ENCODE data around the gene CUEDC1. TPM values are rescaled to one million over a fixed set of nuclear protein-coding genes. Genes with fewer than 3 reads are reported as not detected.

CUEDC1 gene
- total and polyA plus RNA-seq, 9 of the 15 experiments (the other 6 are each of a cell fraction or from before 2014, with no cell fraction given) = 0.20 to 4.1 (median 1.6) TPM; not detected in 1

GRCh38 chr17:57873261-57874057 lies 81.8 kb downstream of the CUEDC1 start (continued):
- TF ChIP-seq PBX2 (CRISPR knock-in tag; IDR thresholded peaks at IDR 0.05; ENCODE audit: low read depth) = no peak
- TF ChIP-seq PBX2 (tag; conservative IDR thresholded peaks at IDR 0.05; ENCODE audit: low read depth) = no peak
- TF ChIP-seq MEF2A (IDR thresholded peaks at IDR 0.05; ENCODE audit: control insufficient read depth, low read depth, low read length) = no peak
- no peak for TF ChIP-seq HNRNPK (IDR thresholded peaks at IDR 0.05; ENCODE audit: low read depth, low read length, poor library complexity, severe bottlenecking)
- no peak for TF ChIP-seq ZNF175 (CRISPR knock-in tag; IDR thresholded peaks at IDR 0.05; ENCODE audit: low read depth)
- TF ChIP-seq, protein P1, sequence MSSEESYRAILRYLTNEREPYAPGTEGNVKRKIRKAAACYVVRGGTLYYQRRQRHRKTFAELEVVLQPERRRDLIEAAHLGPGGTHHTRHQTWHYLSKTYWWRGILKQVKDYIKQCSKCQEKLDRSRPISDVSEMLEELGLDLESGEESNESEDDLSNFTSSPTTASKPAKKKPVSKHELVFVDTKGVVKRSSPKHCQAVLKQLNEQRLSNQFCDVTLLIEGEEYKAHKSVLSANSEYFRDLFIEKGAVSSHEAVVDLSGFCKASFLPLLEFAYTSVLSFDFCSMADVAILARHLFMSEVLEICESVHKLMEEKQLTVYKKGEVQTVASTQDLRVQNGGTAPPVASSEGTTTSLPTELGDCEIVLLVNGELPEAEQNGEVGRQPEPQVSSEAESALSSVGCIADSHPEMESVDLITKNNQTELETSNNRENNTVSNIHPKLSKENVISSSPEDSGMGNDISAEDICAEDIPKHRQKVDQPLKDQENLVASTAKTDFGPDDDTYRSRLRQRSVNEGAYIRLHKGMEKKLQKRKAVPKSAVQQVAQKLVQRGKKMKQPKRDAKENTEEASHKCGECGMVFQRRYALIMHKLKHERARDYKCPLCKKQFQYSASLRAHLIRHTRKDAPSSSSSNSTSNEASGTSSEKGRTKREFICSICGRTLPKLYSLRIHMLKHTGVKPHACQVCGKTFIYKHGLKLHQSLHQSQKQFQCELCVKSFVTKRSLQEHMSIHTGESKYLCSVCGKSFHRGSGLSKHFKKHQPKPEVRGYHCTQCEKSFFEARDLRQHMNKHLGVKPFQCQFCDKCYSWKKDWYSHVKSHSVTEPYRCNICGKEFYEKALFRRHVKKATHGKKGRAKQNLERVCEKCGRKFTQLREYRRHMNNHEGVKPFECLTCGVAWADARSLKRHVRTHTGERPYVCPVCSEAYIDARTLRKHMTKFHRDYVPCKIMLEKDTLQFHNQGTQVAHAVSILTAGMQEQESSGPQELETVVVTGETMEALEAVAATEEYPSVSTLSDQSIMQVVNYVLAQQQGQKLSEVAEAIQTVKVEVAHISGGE (CRISPR knock-in tag; IDR thresholded peaks at IDR 0.05) = no peak
- TF ChIP-seq POLR2AphosphoS5 (IDR thresholded peaks at IDR 0.05; ENCODE audit: control insufficient read depth, insufficient read depth, low read depth, low read length) = no peak
- TF ChIP-seq TAF7 (tag; IDR thresholded peaks at IDR 0.05) = no peak
- TF ChIP-seq ZNF253 (CRISPR knock-in tag; conservative IDR thresholded peaks at IDR 0.05) = no peak
- no peak for TF ChIP-seq ZEB2 (IDR thresholded peaks at IDR 0.05)
